Tibial nerve (tissue), 4 donors: Measurements from ENCODE around the gene FMN1.

Source experiments
- EP300 ChIP-seq, 2 donors: sonication (generic); formaldehyde crosslinking; IDR thresholded peaks; one replicate each; pipeline ENCODE4 v1.6.1; 2017; ENCODE audit warnings: antibody characterized with exemption in 2 of 2, mild to moderate bottlenecking in 1 of 2
- POLR2A ChIP-seq, 2 donors: fragments of 450-650 bp; IDR thresholded peaks; one replicate each; pipeline ENCODE4 v1.6.1; 2017; ENCODE audit warnings: antibody characterized with exemption in 2 of 2, mild to moderate bottlenecking in 2 of 2, moderate library complexity in 2 of 2
- TF ChIP-seq, protein P1 (sequence below), 5 experiments: fragments of 200-600 bp in 3 of 5; fragments of 450-650 bp in 2 of 5; sonication (generic) in 3 of 5; IDR thresholded peaks; one replicate each; pipeline ENCODE4 v1.5.1; 2016 to 2019; ENCODE audit warnings: antibody characterized with exemption in 5 of 5, mild to moderate bottlenecking in 3 of 5, moderate library complexity in 2 of 5

DNA sequence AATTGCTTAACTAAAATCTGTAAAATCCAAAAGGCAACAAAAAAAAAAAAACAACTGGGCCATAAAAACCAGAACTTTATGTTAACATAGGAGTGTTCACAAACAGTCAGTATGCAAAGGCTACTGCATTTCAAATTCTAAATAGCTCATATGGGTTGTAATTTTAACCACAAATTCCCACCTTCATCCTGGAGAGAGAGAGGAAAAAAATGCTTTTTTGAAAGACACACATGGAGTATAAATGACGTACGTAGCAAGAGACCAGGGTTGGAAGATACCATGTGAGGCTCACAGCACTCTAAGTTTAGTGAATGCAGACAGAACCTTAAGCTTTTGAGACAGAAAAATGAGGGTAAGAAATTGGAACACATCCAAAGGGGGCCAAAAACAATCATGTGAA, 115.9 kb downstream of the FMN1 start:
- TF ChIP-seq POLR2A (IDR thresholded peaks at IDR 0.05) (no peak), EP300 (IDR thresholded peaks at IDR 0.05) (no peak)
- TF ChIP-seq, protein P1, sequence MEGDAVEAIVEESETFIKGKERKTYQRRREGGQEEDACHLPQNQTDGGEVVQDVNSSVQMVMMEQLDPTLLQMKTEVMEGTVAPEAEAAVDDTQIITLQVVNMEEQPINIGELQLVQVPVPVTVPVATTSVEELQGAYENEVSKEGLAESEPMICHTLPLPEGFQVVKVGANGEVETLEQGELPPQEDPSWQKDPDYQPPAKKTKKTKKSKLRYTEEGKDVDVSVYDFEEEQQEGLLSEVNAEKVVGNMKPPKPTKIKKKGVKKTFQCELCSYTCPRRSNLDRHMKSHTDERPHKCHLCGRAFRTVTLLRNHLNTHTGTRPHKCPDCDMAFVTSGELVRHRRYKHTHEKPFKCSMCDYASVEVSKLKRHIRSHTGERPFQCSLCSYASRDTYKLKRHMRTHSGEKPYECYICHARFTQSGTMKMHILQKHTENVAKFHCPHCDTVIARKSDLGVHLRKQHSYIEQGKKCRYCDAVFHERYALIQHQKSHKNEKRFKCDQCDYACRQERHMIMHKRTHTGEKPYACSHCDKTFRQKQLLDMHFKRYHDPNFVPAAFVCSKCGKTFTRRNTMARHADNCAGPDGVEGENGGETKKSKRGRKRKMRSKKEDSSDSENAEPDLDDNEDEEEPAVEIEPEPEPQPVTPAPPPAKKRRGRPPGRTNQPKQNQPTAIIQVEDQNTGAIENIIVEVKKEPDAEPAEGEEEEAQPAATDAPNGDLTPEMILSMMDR (IDR thresholded peaks at IDR 0.05) = no peak
